ENCODE measurements around the gene TFB2M. TPM values are rescaled to one million over a fixed set of nuclear protein-coding genes. Genes with fewer than 3 reads are reported as not detected.

Gene TFB2M
- total RNA-seq, 2 experiments from 2014 or later: 15.0 to 17.5 TPM

DNA sequence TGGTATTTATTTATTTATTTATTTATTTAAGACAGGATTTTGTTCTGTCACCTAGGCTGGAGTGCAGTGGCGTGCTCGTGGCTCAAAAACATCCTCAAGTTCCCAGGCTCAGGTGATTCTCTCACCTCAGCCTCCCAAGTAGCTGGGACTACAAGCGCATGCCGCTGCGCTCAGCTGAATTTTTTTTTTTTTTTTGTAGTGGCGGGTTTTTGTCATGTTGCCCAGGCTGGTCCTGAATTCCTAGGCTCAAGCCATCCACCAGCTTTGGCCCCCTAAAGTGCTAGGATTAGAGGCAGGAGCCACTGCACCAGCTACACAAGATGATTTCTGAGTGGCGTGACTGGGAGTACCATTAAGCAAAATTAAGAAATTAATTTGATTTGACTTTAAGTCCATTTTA, 31.9 kb upstream of the TFB2M start:
- BruUV-seq (replicated peaks): no TSS peak
- no peak for DNase-seq (ENCODE audit: low spot score)
- TF ChIP-seq EZH2phosphoT487 (IDR thresholded peaks at IDR 0.05; ENCODE audit: borderline replicate concordance, low read depth, low read length): no peak
- TF ChIP-seq, protein P1, sequence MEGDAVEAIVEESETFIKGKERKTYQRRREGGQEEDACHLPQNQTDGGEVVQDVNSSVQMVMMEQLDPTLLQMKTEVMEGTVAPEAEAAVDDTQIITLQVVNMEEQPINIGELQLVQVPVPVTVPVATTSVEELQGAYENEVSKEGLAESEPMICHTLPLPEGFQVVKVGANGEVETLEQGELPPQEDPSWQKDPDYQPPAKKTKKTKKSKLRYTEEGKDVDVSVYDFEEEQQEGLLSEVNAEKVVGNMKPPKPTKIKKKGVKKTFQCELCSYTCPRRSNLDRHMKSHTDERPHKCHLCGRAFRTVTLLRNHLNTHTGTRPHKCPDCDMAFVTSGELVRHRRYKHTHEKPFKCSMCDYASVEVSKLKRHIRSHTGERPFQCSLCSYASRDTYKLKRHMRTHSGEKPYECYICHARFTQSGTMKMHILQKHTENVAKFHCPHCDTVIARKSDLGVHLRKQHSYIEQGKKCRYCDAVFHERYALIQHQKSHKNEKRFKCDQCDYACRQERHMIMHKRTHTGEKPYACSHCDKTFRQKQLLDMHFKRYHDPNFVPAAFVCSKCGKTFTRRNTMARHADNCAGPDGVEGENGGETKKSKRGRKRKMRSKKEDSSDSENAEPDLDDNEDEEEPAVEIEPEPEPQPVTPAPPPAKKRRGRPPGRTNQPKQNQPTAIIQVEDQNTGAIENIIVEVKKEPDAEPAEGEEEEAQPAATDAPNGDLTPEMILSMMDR (conservative IDR thresholded peaks at IDR 0.05; ENCODE audit: low read length): no peak
- Histone ChIP-seq H3K27ac (ENCODE audit: low read depth, low read length, poor library complexity, severe bottlenecking) (no peak overlapping the region), H3K4me2 (ENCODE audit: low read length) (no peak overlapping the region), H3K9me2 (ENCODE audit: insufficient read depth, low read length) (no peaks in the 10 kb centered on the region), H2AFZ (ENCODE audit: low read length) (no peak overlapping the region), H4K20me1 (ENCODE audit: insufficient read depth, low read length) (no peaks in the 10 kb centered on the region), H3K79me2 (ENCODE audit: insufficient read depth, low read depth, low read length) (peaks cover 10% of the 10 kb centered on the region; the same call in 1 of the 2 replicates), H3K4me3 (ENCODE audit: low read depth, low read length, poor library complexity, severe bottlenecking) (no peak overlapping the region), H3K4me1 (ENCODE audit: insufficient read depth, low read length, poor library complexity, severe bottlenecking) (no peaks in the 10 kb centered on the region), H3K36me3 (ENCODE audit: insufficient read depth, low read length) (peaks cover 60% of the 10 kb centered on the region), H3K9me3 (ENCODE audit: low read length) (no peaks in the 10 kb centered on the region; the same call in 1 of the 2 replicates)
- POLR2A ChIA-PET: interaction anchor here (0.7 to 1.3 kb wide), 4 partner anchors 11 to 81 kb away, joined by 3 to 6 read pairs (median 4); no protein-coding TSS in a partner anchor
- CTCF ChIA-PET (ENCODE audit: unreplicated experiment): no interaction called here
- intact Hi-C loops (cut with micrococcal nuclease; ENCODE audit: unreplicated experiment): no loop called here

DNA sequence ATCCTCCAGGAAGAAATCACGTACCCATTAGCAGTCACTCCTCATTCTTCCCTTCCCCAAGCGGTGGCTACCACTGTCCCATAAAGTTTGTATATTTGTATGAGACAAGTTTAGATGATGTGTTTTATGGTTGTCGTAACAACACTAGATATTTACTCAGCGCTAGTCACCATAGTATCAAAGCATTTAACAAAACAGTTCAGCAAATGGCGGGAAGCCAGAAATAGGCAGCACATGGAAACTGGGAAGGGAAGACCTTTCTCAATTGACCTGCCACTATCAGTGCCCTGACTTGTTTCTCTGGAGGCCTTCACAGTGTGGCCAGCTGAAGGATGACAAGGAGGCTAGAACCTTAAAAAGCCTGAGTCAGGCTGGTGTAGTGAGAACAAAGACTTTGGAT, 31.3 kb upstream of the TFB2M start:
- H3K9me2 ChIP-seq (ENCODE audit: insufficient read depth, low read length): no peaks in the 10 kb centered on the region
- no peak overlapping the region for H3K27ac ChIP-seq (ENCODE audit: low read depth, low read length, poor library complexity, severe bottlenecking)
- BruUV-seq (replicated peaks): no TSS peak
- ChIA-PET POLR2A (interaction anchor here (0.6 to 1.3 kb wide), 5 partner anchors 11 to 82 kb away, joined by 3 to 6 read pairs (median 3); no protein-coding TSS in a partner anchor), CTCF (ENCODE audit: unreplicated experiment) (no interaction called here)
- no peak overlapping the region for H3K4me3 ChIP-seq (ENCODE audit: low read depth, low read length, poor library complexity, severe bottlenecking)
- DNase-seq (ENCODE audit: low spot score): no peak
- peaks cover 60% of the 10 kb centered on the region for H3K36me3 ChIP-seq (ENCODE audit: insufficient read depth, low read length)
- no peaks in the 10 kb centered on the region for H4K20me1 ChIP-seq (ENCODE audit: insufficient read depth, low read length)
- TF ChIP-seq, protein P1 (conservative IDR thresholded peaks at IDR 0.05; ENCODE audit: low read length): no peak
- no peak for TF ChIP-seq EZH2phosphoT487 (IDR thresholded peaks at IDR 0.05; ENCODE audit: borderline replicate concordance, low read depth, low read length)
- intact Hi-C loops (cut with micrococcal nuclease; ENCODE audit: unreplicated experiment): no loop called here
- H2AFZ ChIP-seq (ENCODE audit: low read length): no peak overlapping the region
- no peaks in the 10 kb centered on the region for H3K9me3 ChIP-seq (ENCODE audit: low read length)
- H3K4me1 ChIP-seq (ENCODE audit: insufficient read depth, low read length, poor library complexity, severe bottlenecking): no peaks in the 10 kb centered on the region
- peaks cover 11% of the 10 kb centered on the region; the same call in 1 of the 2 replicates for H3K79me2 ChIP-seq (ENCODE audit: insufficient read depth, low read depth, low read length)
- no peak overlapping the region for H3K4me2 ChIP-seq (ENCODE audit: low read length)

DNA sequence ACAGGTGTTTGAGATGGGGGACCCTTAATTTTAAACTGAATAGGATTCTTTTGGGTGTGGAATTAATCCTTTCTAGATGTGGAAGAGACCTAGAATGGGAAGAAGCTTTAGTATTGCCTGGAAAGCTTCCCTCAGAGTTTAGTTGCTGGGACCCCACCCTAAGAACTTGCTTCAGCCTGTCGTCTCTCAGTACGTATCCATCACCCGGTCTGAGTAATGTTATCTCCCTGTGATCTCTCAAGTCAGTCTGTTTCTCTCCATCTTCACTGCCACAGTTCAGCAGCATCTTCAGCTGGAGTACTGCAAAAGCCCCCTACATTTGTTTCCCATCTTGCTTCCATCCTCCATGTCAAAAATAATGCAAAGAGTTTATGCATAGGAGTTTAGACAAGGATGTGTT, 29.1 kb upstream of the TFB2M start:
- peaks cover 71% of the 10 kb centered on the region for H3K36me3 ChIP-seq (ENCODE audit: insufficient read depth, low read length)
- H2AFZ ChIP-seq (ENCODE audit: low read length): no peak overlapping the region
- no peaks in the 10 kb centered on the region for H3K4me1 ChIP-seq (ENCODE audit: insufficient read depth, low read length, poor library complexity, severe bottlenecking)
- POLR2A ChIA-PET: interaction anchor here (1.4 kb wide), 3 partner anchors 9 to 16 kb away, joined by 3 to 4 read pairs (median 4); no protein-coding TSS in a partner anchor
- no TSS peak for BruUV-seq (replicated peaks)
- H3K79me2 ChIP-seq (ENCODE audit: insufficient read depth, low read depth, low read length): peaks cover 19% of the 10 kb centered on the region; the same call in 1 of the 2 replicates
- intact Hi-C loops (cut with micrococcal nuclease; ENCODE audit: unreplicated experiment): no loop called here
- no peaks in the 10 kb centered on the region for H3K9me2 ChIP-seq (ENCODE audit: insufficient read depth, low read length)
- H3K4me3 ChIP-seq (ENCODE audit: low read depth, low read length, poor library complexity, severe bottlenecking): no peak overlapping the region
- 0 out of 2 replicates have a peak, but pooled peaks cover 5% of the 10 kb centered on the region for H3K9me3 ChIP-seq (ENCODE audit: low read length)
- H3K4me2 ChIP-seq (ENCODE audit: low read length): no peak overlapping the region
- TF ChIP-seq EZH2phosphoT487 (IDR thresholded peaks at IDR 0.05; ENCODE audit: borderline replicate concordance, low read depth, low read length): no peak
- TF ChIP-seq, protein P1 (conservative IDR thresholded peaks at IDR 0.05; ENCODE audit: low read length): no peak
- H3K27ac ChIP-seq (ENCODE audit: low read depth, low read length, poor library complexity, severe bottlenecking): no peak overlapping the region
- CTCF ChIA-PET (ENCODE audit: unreplicated experiment): interaction anchor here (0.5 to 1.0 kb wide), 2 partner anchors 18 to 89 kb away, joined by 3 to 4 read pairs; no protein-coding TSS in a partner anchor
- no peaks in the 10 kb centered on the region for H4K20me1 ChIP-seq (ENCODE audit: insufficient read depth, low read length)
- DNase-seq (ENCODE audit: low spot score): no peak

Measured in OCI-LY7 (cell line).